Panc1 (cell line): ENCODE data around the gene CCDC40. TPM values are rescaled to one million over a fixed set of nuclear protein-coding genes. Genes with fewer than 3 reads are reported as not detected.
A peak's percentile ranks its signal among the peaks of the same experiment; 100 is the strongest.

Experiments
- ATAC-seq: fragments of 200-7000 bp; cut with Tn5 transposase; 2 replicates; pipeline ENCODE4 v1.9.1; 2020; ENCODE audit warnings: mild to moderate bottlenecking, moderate library complexity
- BruUV-seq: library from RNA; stranded (reverse); fragments of 400-500 nt; replicated peaks from 2 replicates; lab custom pipeline; 2021; lab: Mats Ljungman, UMichigan
- CTCF ChIA-PET: fragments of 300-600 bp; sonication (Branson Sonifier 250); formaldehyde crosslinking; loops from one replicate; lab custom pipeline; 2022; ENCODE audit warnings: antibody characterized with exemption; lab: Charles Lee
- POLR2A ChIA-PET: fragments of 300-600 bp; sonication (Branson Sonifier 250); formaldehyde crosslinking; loops from one replicate; lab custom pipeline; 2022; ENCODE audit warnings: antibody characterized with exemption; lab: Charles Lee
- DNase-seq: peaks from one replicate; pipeline ENCODE4 v3.0.0-alpha.2; 2010; ENCODE audit warnings: low read depth, low spot score
- H3K27ac ChIP-seq: 2 replicates; pipeline ENCODE4 v1.5.1; 2011; ENCODE audit warnings: mild to moderate bottlenecking, low read length, inconsistent platforms
- H3K27me3 ChIP-seq: fragments of 200-500 bp; sonication (Bioruptor generic); 2 replicates; pipeline ENCODE4 v1.6.0; 2014; ENCODE audit warnings: low read length, inconsistent platforms; ENCODE audit not compliant: control insufficient read depth, insufficient read depth
- H3K36me3 ChIP-seq: fragments of 200-500 bp; sonication (Bioruptor generic); 2 replicates; pipeline ENCODE4 v1.5.1; 2014; ENCODE audit warnings: inconsistent platforms, mild to moderate bottlenecking, low read length, moderate library complexity; ENCODE audit not compliant: control insufficient read depth, insufficient read depth
- H3K4me1 ChIP-seq: 2 replicates; pipeline ENCODE4 v1.5.1; 2011; ENCODE audit warnings: inconsistent platforms, mild to moderate bottlenecking, low read length, moderate library complexity; ENCODE audit not compliant: control insufficient read depth, insufficient read depth
- H3K4me3 ChIP-seq, 2 experiments: 2 replicates each; pipeline ENCODE4 v1.5.1; 2011 to 2012; ENCODE audit warnings: low read depth in 2 of 2, low read length in 2 of 2, mild to moderate bottlenecking in 2 of 2, inconsistent platforms in 1 of 2, moderate library complexity in 1 of 2
- H3K9me3 ChIP-seq: fragments of 200-500 bp; sonication (Bioruptor generic); 2 replicates; pipeline ENCODE4 v1.5.1; 2014; ENCODE audit warnings: low read depth, mild to moderate bottlenecking, inconsistent platforms, low read length, moderate library complexity; ENCODE audit not compliant: control insufficient read depth, insufficient read depth
- CTCF ChIP-seq: fragments of 450-650 bp; IDR thresholded peaks from 2 replicates; pipeline ENCODE4 v1.5.1; 2017; ENCODE audit warnings: mild to moderate bottlenecking
- POLR2AphosphoS5 ChIP-seq: IDR thresholded peaks from 2 replicates; pipeline ENCODE4 v1.6.1; 2012; ENCODE audit warnings: mild to moderate bottlenecking, low read depth, low read length, moderate library complexity
- REST ChIP-seq, 2 experiments: IDR thresholded peaks; 2 replicates each; pipeline ENCODE4 v1.6.1; 2011 to 2012; ENCODE audit warnings: low read depth in 2 of 2, control low read depth in 1 of 2, low read length in 1 of 2, mild to moderate bottlenecking in 1 of 2, moderate library complexity in 1 of 2; ENCODE audit not compliant: insufficient read depth in 1 of 2
- SIN3A ChIP-seq: IDR thresholded peaks from 2 replicates; pipeline ENCODE4 v1.6.1; 2012; ENCODE audit warnings: low read depth, mild to moderate bottlenecking, low read length, moderate library complexity, borderline replicate concordance; ENCODE audit not compliant: insufficient read depth
- TCF7L2 ChIP-seq: IDR thresholded peaks from 2 replicates; pipeline ENCODE4 v1.6.1; 2011; ENCODE audit warnings: mild to moderate bottlenecking, low read depth, low read length, inconsistent platforms
- in situ Hi-C: cut with HindIII; loops from 2 replicates; pipeline ENCODE4 v1.10.0; 2016; ENCODE audit warnings: low sequenced_read_pairs, low pct_unique_long_range_greater_than_20kb
- intact Hi-C: fragments of 100-400 bp; cut with micrococcal nuclease; formaldehyde crosslinking; loops from one replicate; pipeline ENCODE4 v1.10.0; 2022; ENCODE audit not compliant: unreplicated experiment
- total RNA-seq: library from RNA; stranded (reverse); gene quantifications from one replicate; pipeline ENCODE4 v1.2.1, GENCODE V29; 2021; ENCODE audit not compliant: unreplicated experiment

CCDC40 gene
- total RNA-seq, 1 experiment from 2014 or later = 18.0 TPM

GRCh38 chr17:79991140-79991923 is 45.1 kb upstream of the CCDC40 start:
- no peaks in the 10 kb centered on the region for H3K9me3 ChIP-seq
- H3K27me3 ChIP-seq = no peaks in the 10 kb centered on the region
- intact Hi-C loops = loop anchor here (5.0 kb wide), 2 partner anchors 184 to 199 kb away; no protein-coding TSS in a partner anchor
- DNase-seq (no peak), ATAC-seq (peak; percentile 90)
- in situ Hi-C loops = loop anchor here (25.0 kb wide), 2 partner anchors 129 to 204 kb away; partner anchors contain the start of genes CBX2 and CBX8
- H3K36me3 ChIP-seq = no peaks in the 10 kb centered on the region
- H3K27ac ChIP-seq = peak overlapping the region; percentile 64
- no TSS peak for BruUV-seq
- H3K4me3 ChIP-seq = peak overlapping the region; percentile 32 to 63
- CTCF ChIA-PET = interaction anchor here (0.6 to 1.3 kb wide), 3 partner anchors 179 to 253 kb away, joined by 3 to 4 read pairs (median 4); no protein-coding TSS in a partner anchor
- TF ChIP-seq CTCF (no peak; the same call in 1 of the 2 replicates), POLR2AphosphoS5 (0 out of 2 replicates have a peak, but pooled peaks have one; percentile 28), TCF7L2 (no peak), REST (IDR thresholded peaks at IDR 0.05; ENCODE audit: insufficient read depth in 1 of 2, low read depth in 2 of 2, low read length in 1 of 2) (no peak), SIN3A (peak; percentile 40; the same call in 1 of the 2 replicates)
- H3K4me1 ChIP-seq = peaks cover 72% of the 10 kb centered on the region
- POLR2A ChIA-PET = no interaction called here

GRCh38 chr17:79991924-79992648 is 44.4 kb upstream of the CCDC40 start:
- intact Hi-C loops = loop anchor here (5.0 kb wide), 2 partner anchors 185 to 200 kb away; no protein-coding TSS in a partner anchor
- Histone ChIP-seq H3K27ac (peak overlapping the region; percentile 80), H3K36me3 (no peaks in the 10 kb centered on the region), H3K9me3 (no peaks in the 10 kb centered on the region), H3K4me3 (peak overlapping the region; percentile 32 to 63), H3K4me1 (peaks cover 68% of the 10 kb centered on the region), H3K27me3 (no peaks in the 10 kb centered on the region)
- CTCF ChIA-PET = interaction anchor here (0.6 to 1.0 kb wide), 2 partner anchors 180 to 195 kb away, joined by 4 read pairs; no protein-coding TSS in a partner anchor
- DNase-seq (no peak), ATAC-seq (peak; percentile 52)
- in situ Hi-C loops = loop anchor here (25.0 kb wide), 2 partner anchors 130 to 205 kb away; partner anchors contain the start of genes CBX2 and CBX8
- POLR2A ChIA-PET = no interaction called here
- BruUV-seq = no TSS peak
- TF ChIP-seq POLR2AphosphoS5 (0 out of 2 replicates have a peak, but pooled peaks have one; percentile 9), TCF7L2 (no peak)
